DMS153 treated with DMSO at 0.1 percent for 48 hours (cell line): ENCODE measurements around the gene ARMC10.
"Not testable (repeated sequence)": the region's sequence is repeated elsewhere in the genome, so short reads cannot be mapped to it uniquely, and the experiment has no call there.

Experiments used
- DNase-seq: peaks from one replicate; lab custom pipeline; 2025; ENCODE audit not compliant: unreplicated experiment; lab: John Stamatoyannopoulos, UW

Gene ARMC10

DNA sequence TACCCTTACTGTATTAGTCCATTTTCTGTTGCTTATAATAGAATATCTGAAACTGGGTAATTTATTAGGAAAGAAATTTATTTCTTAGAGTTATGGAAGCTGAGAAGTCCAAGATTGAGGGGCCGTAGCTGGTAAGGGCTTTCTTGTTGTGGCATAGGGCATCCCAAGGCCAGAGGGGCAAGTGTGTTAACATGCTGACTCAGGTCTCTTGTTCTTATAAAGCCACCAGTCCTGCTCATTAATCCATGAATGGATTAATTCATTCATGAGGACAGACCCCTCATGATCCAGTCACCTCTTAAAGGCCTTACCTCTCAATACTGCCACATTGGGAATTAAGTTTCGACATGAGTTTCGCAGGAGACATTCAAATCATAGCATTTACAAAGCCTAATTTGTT is 2.4 kb downstream of the ARMC10 start:
- no peak for DNase-seq

DNA sequence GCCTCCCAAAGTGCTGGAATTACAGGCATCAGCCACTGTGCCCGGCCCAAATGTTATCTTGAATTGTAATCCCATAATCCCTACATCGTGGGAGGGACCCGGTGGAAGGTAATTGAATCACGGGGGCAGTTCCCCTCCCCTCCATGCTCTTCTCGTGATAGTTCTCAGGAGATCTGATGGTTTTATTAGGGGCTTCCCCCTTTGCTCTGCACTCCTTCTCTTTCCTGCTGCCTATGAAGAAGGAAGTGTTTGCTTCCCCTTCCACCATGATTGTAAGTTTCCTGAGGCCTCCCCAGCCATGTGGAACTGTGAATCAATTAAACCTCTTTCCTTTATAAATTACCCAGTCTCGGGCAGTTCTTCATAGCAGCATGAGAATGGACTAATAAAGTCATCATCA is 3.3 kb downstream of the ARMC10 start:
- DNase-seq = not testable (repeated sequence)

DNA sequence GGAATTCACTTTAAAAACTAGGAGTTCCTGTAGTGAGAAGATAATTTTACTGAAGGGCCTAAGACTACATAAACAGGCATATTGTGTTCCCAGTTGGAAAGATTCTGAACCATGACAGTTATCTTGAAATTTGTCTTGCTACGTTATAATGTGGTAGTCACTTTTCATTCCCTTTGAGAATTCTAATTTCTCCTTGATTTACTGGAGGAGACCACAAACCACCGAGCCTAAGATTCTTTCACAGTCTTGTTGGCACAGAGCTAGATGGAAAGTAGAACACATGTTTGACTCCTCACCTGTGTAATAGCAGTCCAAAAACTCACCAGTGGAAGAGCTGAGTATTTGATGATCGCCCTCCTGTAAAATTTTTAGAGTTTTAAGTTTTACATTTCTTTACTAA is 4.9 kb downstream of the ARMC10 start:
- no peak for DNase-seq

DNA sequence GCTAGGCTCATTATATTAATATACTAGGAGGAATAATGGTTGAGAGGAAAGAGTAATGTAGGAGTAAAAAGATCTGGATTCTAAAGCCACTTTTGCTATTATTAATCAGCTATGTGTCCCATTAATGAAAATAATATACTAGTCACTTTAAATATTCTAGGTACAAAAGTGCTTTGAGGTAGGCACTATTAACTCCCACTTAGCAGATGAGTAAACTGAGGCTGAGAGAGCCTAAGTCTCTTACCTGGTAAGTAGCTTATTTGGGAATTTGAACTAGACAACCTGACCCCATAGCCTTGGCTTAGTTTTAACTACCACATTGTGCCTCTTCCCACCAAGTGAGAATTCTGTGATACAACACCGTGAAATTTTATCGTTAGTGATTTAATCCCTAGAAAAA is 6.0 kb downstream of the ARMC10 start:
- no peak for DNase-seq

DNA sequence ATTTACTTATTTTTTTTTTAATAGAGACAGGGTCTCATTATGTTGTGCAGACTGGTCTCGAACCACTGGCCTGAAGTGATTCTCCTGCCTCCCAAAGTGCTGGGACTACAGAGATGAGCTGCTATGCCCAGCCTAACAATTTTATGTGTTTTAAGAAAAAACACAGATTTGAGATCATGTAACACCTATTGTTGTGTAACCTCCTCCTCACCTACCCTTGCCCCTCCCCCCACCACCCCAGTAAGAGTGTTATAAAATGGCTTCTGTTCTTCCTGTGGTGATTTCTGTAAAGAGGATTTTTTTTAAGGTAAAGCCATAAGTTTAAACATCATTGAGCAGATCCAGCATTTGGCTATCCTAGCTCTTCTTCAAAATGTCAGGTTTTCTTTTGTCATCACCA is 7.6 kb downstream of the ARMC10 start:
- no peak for DNase-seq

DNA sequence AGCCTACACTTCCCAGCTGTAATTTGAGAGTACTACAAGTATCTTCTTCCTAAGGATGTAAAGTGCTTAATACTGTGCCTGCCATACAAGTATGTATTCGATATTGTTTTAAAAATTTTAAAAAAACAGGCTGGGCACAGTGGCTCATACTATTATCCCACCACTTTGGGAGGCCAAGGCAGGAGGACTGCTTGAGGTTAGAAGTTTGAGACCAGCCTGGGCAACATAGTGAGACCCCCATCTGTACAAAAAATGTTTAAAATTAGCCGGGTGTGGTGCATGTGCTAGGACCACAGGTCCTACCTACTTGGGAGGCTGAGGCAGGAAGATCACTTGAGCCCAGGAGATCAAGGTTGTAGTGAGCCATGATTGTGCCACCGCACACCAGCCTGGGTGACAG is 8.3 kb downstream of the ARMC10 start:
- DNase-seq = no peak

DNA sequence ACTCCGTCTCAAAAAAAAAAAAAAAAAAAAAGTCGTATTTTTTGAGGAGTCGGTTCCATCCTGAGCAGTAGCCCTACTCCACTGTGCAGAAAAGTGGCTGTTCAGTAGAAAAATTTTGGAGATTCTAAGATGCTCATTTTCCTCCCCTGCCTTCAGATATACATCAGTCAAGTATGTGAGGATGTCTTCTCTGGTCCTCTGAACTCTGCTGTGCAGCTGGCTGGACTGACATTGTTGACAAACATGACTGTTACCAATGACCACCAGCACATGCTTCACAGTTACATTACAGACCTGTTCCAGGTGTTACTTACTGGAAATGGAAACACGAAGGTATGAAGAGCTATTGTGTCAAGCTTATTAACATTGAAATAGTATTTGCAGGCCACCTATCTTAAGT is 17.4 kb downstream of the ARMC10 start:
- not testable (repeated sequence) for DNase-seq

DNA sequence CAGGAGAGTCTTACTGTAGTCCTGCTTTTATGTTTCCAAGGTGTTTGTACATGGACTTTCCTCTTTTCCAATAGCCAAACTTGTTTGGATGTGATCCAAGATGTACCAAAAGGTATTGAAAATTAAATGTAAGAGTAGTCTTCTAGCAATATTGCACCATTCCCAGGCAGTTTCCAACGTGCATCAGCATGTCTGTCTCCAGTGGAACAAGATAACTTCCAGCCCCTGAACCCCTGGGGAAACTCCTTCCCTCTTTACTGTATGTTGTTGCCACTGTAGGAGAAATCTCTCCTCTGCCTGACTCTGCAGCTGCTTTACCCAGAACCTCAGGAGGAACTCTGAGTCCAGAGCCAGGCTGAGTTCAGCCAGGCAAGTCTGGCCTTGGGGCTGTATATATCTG is 18.5 kb downstream of the ARMC10 start:
- DNase-seq = no peak

DNA sequence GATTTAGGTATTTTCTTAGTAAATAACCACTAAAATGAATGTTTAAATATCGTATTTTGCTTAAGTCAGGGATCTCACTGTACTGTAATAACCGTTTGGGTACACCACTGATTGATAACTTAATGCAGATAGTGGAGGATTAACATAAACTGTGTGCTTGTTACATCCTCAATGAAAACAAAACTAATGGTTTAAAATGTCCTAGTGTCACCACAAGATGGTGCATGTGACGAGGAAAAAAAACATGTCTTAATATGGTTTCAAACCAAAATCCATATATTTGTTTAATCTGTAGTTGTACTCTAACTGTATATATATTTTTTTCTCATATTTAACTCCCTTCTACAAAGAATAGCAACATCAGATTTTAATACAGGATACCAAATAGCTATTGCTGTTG is 19.2 kb downstream of the ARMC10 start:
- DNase-seq = no peak

DNA sequence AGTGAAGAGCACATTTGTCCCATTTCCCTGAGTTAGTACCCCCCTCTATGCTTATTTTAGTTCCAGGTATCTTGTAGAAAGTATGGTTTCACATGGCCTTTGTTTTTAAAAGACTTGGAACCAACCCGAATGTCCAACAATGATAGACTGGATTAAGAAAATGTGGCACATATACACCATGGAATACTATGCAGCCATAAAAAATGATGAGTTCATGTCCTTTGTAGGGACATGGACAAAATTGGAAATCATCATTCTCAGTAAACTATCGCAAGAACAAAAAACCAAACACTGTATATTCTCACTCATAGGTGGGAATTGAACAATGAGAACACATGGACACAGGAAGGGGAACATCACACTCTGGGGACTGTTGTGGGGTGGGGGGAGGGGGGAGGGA is 20.6 kb downstream of the ARMC10 start:
- DNase-seq = not testable (repeated sequence)

DNA sequence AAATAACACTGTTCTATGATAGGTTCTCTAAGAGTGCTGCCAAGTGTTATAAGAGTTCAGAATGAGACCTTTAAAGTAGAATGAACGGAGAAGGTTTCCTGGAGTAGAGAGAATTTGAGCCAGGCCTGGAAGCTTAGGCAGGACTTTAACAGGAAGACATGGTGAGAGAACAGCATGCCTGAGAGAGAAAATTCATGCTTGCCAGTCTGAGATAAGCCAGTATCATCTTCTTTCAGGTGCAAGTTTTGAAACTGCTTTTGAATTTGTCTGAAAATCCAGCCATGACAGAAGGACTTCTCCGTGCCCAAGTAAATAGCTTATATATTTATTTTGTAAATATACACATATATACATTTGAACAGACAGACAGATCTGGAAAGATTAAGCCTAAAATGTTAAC is 22.1 kb downstream of the ARMC10 start:
- DNase-seq = no peak

DNA sequence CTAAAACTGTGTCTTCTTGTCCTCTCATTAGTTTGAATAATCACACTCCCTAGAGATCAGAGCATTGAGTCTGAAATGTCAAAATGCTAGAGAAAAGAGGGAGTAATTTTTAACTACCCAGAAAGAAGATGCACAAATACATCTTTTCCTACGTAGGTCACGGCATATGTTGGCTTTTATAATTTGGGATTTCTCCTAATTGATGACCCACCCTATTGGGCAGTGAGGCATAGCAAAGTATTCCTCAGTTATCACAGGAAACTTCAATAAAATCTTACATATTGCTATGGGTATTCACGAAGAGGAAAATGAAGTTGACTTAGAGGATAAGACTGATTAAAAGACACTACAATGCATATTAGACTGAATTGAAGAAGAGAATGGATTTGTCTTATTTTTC is 25.4 kb downstream of the ARMC10 start:
- DNase-seq = no peak

DNA sequence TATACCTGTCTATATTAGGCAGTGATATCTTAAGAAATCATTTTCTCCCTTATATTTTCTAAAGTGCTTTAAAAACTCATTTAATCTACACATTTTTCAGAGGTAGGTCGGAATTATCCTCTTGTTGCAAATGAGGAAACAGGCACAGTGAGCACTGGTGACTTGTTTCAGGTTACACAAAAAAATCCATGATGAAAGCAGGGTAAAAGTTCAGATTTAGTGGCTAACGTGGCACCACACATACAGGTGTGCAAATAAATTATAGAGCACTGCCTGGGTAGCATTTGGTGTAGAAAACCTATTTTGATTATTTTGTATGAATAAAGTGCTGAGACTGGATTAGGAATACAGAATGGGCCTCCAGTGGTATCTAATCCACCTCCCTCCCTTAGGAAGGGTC is 26.6 kb downstream of the ARMC10 start:
- no peak for DNase-seq

DNA sequence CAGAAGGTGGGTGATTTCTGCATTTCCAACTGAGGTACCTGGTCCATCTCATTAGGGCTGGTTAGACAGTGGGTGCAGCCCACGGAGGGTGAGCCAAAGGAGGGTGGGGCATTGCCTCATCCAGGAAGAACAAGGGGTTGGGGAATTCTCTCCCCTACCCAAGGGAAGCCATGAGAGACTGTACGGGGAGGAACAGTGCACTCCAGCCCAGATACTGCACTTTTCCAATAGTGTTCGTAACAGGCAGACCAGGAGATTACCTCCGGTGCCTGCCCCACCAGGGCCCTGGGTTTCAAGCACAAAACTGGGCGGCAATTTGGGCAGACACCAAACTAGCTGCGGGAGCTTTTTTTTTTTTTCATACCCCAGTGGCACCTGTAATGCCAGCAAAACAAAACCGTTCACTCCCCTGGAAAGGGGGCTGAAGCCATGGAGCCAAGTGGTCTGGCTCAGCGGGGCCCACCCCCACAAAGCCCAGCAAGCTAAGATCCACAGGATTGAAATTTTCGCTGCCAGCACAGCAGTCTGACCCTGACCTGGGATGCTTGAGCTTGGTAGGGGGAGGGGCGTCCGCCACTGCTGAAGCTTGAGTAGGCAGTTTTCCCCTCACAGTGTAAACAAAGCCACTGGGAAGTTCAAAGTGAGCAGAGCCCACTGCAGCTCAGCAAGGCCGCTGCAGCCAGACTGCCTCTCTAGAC is 31.2 kb downstream of the ARMC10 start:
- DNase-seq = no peak

DNA sequence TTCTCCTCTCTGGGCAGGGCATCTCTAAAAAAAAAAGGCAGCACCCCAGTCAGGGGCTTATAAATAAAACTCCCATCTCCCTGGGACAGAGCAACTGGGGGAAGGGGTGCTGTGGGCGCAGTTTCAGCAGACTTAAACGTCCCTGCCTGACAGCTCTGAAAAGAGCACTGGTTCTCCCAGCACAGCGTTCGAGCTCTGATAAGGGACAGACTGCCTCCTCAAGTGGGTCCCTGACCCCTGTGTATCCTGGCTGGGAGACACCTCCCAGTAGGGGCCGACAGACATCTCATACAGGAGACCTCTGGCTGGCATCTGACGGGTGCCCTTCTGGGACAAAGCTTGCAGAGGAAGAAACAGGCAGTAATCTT is 31.7 kb downstream of the ARMC10 start:
- not testable (repeated sequence) for DNase-seq

DNA sequence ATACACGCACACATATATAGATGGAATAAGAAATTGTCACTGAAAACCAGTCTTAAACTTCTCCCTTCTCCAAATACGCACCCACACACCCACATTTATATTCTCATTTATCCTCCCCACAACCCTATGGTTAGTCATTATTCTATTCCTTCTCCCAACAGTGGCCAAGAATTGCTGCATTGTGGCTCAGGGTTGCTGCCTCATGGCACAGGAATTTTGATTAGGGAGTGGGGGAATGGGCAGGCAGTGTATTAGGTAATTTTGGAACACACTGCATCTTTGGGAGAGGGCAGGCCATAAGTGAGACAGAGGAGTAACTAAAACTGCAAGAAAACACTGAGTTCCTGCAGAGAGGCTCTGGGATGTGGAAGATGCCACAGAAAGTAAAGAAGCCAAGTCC is 38.2 kb downstream of the ARMC10 start:
- DNase-seq = no peak

DNA sequence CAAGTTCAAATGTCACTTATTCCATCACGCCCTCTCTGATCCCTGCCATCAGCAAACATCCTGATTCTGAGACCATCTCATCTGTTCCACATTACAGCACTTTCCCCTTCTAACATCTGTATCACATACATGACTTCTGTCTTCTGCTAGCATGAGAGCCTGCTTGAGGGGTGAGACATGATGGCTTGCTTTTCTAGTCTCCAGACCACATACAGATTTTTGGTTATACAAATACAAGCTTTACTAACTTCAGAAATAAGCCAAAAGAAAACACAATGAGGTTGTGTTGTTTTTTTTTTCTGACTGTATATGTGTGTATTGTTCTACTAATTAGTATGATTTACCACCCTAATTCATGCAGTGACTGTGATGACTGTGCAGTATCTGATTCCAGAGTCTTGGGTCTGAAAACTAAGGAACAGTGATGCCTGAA is 39.7 kb downstream of the ARMC10 start:
- DNase-seq = no peak

DNA sequence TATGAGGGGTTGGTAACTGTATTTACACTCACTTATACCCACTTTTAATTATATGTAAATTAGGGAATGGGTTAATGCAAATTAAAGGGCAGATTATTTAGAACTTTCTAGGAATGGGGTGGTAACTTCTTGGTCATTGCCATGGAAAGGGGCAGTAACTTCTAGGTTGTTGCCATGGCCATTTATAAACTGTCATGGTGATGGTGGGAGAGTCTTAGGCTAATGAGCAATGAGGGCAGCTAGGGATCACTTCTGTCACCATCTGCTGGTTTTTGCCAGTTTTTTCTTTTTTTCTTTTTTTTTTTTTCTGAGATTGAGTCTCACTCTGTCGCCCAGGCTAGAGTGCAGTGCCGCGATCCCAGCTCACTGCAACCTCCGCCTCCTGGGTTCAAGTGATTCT is 40.8 kb downstream of the ARMC10 start:
- DNase-seq = no peak

DNA sequence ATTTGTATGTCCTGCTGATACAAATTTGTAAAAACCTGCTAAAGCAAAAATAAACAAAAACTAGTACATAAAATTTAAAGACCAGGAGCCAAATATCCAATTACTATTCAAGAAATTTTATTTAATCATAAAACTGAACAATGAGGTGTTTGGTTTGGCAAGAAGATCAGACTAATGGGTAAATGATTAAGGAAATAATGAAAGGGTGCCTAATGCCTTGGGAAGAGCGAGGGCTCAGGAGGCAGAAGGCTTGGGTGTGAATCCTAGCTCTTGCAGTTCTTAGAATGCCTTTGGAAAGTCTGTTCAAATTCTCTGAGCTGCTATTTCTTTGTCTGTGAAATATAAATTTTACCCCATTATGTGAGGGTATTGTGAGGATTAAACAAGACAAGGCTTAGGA is 41.6 kb downstream of the ARMC10 start:
- DNase-seq = no peak

DNA sequence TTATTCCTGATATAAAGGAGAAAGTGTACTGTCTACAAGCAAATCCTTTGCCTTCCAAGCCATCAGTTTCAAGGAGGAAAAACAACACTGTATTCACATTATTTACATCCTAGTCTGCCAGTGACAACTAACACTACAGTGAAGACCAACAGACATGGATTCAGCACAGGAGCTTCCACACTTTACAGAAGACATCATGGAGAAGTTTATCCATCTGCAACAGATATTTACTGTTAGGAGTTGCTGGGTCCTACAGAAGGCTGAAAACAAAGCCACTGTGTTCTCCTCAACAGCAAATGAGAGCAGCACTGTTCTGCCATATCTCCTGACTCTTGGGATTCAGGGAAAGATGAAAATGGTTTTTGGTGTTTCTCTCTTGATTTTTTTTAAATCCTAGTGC is 42.1 kb downstream of the ARMC10 start:
- DNase-seq = no peak

DNA sequence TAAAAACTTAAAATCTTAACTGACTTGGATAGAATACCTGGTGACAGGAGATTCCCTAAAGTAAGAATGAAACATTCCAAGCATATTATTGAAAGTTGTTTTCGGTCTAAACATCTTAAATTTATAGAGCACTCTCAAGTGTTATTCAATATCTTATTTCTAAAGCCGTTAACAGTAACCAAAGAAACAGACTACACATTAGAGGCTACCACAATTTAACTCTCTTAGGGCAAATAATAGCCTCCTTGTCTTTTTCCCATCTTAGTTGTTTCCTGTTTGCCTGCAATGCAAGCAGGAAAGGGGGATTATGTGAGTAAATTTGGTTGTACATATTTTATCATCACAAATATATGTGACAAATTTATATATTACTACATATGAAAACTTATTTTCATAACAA is 42.5 kb downstream of the ARMC10 start:
- no peak for DNase-seq

DNA sequence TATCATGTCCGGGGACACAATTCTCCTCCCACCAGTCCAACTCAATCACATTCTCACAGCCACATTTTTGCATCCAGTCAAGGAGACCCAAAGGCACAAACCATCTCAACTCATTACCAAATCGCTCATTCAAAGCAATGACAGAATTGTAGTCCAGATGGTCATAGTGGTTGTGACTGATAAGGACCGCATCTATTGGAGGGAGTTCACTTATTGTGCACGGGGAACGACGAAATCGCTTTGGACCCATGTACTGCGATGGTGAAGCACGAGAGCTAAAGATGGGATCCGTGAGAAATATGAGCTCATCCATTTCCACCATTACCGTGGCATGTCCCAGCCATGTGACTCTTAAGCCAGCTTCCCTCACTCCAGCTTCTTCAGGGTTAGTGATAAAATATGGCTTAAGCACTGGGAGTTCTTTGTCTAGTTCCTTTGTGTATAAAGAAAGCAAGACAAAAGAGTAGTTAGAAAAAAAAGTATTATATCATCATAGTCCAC is 44.9 kb downstream of the ARMC10 start:
- no peak for DNase-seq

DNA sequence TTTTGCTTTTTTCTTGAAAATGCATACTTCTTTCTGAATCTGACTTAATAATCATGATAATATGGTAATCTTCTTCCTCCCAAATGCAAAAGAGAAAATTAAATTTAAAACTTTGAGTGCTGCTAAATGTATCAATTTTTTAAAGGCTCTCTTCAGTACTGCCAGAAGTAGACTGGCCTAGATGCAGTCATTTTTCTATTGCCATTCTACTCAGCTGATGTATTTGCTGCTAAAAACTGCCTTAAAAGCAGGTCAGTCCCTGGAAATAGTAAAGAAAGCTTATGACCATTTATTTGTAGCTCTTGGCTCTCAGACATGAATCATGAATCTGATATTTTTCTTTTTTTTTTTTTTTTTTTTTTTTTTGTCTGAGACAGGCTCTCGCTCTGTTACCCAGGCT is 45.4 kb downstream of the ARMC10 start:
- no peak for DNase-seq
